DOHH2 (cell line): Measurements from ENCODE around the gene NGF.

ENCODE experiments used
- H3F3A ChIP-seq: fragments of 200-600 bp; sonication (generic), shearing (Covaris generic); 2 replicates; pipeline ENCODE4 v1.6.0; 2016; ENCODE audit warnings: antibody characterized with exemption, mild to moderate bottlenecking; ENCODE audit not compliant: control insufficient read depth, insufficient read depth
- H3K27ac ChIP-seq: fragments of 200-600 bp; sonication (generic); 2 replicates; pipeline ENCODE4 v1.5.1; 2014; ENCODE audit warnings: low read depth, mild to moderate bottlenecking, low read length, moderate library complexity
- H3K27me3 ChIP-seq: fragments of 200-600 bp; sonication (generic); 2 replicates; pipeline ENCODE4 v1.6.1; 2014; ENCODE audit warnings: mild to moderate bottlenecking, low read length, mixed read lengths; ENCODE audit not compliant: control insufficient read depth
- H3K36me3 ChIP-seq: fragments of 200-600 bp; sonication (generic); 2 replicates; pipeline ENCODE4 v1.6.1; 2014; ENCODE audit warnings: mild to moderate bottlenecking, low read length, moderate library complexity, mixed read lengths; ENCODE audit not compliant: control insufficient read depth
- H3K4me1 ChIP-seq: fragments of 200-600 bp; sonication (generic); 2 replicates; pipeline ENCODE4 v1.6.1; 2014; ENCODE audit warnings: mild to moderate bottlenecking, low read length, mixed read lengths; ENCODE audit not compliant: control insufficient read depth
- H3K4me2 ChIP-seq: fragments of 200-600 bp; sonication (generic); 2 replicates; pipeline ENCODE4 v1.6.0; 2014; ENCODE audit warnings: mild to moderate bottlenecking, low read length, moderate library complexity
- H3K4me3 ChIP-seq: fragments of 200-600 bp; sonication (generic); 2 replicates; pipeline ENCODE4 v1.5.1; 2014; ENCODE audit warnings: mild to moderate bottlenecking, low read length, mixed read lengths
- H3K79me2 ChIP-seq: fragments of 200-600 bp; sonication (generic); 2 replicates; pipeline ENCODE4 v1.6.1; 2014; ENCODE audit warnings: mild to moderate bottlenecking, low read length, mixed read lengths; ENCODE audit not compliant: control insufficient read depth
- H3K9me2 ChIP-seq: fragments of 200-600 bp; sonication (generic); replicated peaks from 2 replicates; pipeline ENCODE4 v1.6.1; 2014; ENCODE audit warnings: mild to moderate bottlenecking, low read length, mixed read lengths; ENCODE audit not compliant: control insufficient read depth
- H3K9me3 ChIP-seq: fragments of 200-600 bp; sonication (generic); 2 replicates; pipeline ENCODE4 v1.6.1; 2014; ENCODE audit warnings: antibody characterized with exemption, low read length, mixed read lengths; ENCODE audit not compliant: control insufficient read depth, insufficient read depth
- H4K20me1 ChIP-seq: fragments of 200-600 bp; sonication (generic); 2 replicates; pipeline ENCODE4 v1.6.0; 2014; ENCODE audit warnings: low read depth, mild to moderate bottlenecking, antibody characterized with exemption, low read length, moderate library complexity; ENCODE audit not compliant: control insufficient read depth, insufficient read depth
- EZH2phosphoT487 ChIP-seq: fragments of 200-600 bp; sonication (generic); IDR thresholded peaks from 2 replicates; pipeline ENCODE4 v1.6.1; 2017; ENCODE audit warnings: borderline replicate concordance, mild to moderate bottlenecking, antibody characterized with exemption, low read length, moderate library complexity, mixed read lengths
- TF ChIP-seq, protein P1 (sequence below): fragments of 200-600 bp; sonication (generic); IDR thresholded peaks from one replicate; pipeline ENCODE4 v1.5.1; 2014; ENCODE audit warnings: antibody characterized with exemption, mild to moderate bottlenecking, low read depth, low read length; ENCODE audit not compliant: poor library complexity, severe bottlenecking

NGF gene

DNA sequence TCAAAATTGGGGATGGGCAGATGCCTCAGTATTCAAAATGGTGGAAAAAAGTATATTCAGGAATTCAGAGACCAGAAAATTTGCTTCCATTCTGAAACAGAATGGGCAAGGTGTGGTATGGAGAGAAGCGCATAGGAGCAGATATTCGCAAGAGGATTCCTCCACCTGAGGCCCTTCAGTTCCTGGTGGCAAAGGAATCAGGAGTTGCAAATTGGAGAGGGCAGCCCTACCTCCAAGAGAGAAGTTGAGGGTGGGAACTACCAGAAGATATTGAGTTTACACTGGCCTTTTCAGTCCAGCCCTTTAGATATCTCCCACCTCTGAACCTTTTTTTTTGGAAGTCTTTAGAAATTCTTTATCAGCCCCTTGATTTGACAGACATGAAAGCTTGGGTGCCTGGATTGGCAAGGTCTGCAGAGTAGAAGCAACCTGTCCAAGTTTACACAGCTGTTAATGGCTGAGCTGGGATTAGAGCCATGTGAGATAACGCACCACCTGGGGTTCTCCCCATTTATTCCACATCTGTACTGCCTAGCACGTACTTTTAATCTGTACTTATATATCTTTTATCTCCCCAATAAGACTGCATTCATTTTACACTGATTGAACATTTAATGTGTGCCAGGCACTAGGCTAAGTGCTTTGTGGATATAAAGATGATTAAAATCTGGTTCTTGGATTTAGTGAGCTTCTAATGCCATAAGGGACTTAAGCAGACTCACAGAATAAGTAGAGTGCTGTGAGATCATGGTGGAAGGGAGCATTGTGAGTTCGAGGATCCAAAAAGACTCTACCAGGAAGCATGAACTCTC, 99.5 kb downstream of the NGF start:
- Histone ChIP-seq H3K4me2 (no peak overlapping the region), H3K4me1 (no peaks in the 10 kb centered on the region), H3K9me3 (no peaks in the 10 kb centered on the region), H3K27me3 (no peaks in the 10 kb centered on the region), H3K27ac (no peak overlapping the region), H3K4me3 (no peak overlapping the region), H3K9me2 (no peaks in the 10 kb centered on the region), H4K20me1 (no peaks in the 10 kb centered on the region), H3K36me3 (no peaks in the 10 kb centered on the region), H3K79me2 (no peaks in the 10 kb centered on the region), H3F3A (no peaks in the 10 kb centered on the region)
- TF ChIP-seq, protein P1, sequence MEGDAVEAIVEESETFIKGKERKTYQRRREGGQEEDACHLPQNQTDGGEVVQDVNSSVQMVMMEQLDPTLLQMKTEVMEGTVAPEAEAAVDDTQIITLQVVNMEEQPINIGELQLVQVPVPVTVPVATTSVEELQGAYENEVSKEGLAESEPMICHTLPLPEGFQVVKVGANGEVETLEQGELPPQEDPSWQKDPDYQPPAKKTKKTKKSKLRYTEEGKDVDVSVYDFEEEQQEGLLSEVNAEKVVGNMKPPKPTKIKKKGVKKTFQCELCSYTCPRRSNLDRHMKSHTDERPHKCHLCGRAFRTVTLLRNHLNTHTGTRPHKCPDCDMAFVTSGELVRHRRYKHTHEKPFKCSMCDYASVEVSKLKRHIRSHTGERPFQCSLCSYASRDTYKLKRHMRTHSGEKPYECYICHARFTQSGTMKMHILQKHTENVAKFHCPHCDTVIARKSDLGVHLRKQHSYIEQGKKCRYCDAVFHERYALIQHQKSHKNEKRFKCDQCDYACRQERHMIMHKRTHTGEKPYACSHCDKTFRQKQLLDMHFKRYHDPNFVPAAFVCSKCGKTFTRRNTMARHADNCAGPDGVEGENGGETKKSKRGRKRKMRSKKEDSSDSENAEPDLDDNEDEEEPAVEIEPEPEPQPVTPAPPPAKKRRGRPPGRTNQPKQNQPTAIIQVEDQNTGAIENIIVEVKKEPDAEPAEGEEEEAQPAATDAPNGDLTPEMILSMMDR, result no peak
- TF ChIP-seq EZH2phosphoT487, result no peak

DNA sequence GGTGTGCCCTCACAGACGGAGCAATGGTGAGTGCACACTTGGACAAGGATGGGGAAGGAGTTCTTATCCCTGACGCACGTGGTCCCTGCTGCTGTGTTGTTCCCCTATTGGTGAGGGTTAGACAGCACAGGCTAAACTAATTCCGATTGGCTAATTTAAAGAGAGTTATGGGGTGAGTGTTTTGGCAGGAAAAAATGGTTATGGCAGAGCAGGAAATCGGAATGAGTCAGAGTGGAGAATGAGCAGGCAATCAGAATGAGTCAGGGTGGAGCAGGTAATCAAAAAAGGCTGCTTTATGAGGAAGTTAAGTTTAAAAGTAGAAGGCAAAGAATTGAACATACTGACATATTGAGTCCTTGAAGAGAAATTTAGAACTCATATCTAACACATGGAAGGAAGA, 100.5 kb downstream of the NGF start:
- no peaks in the 10 kb centered on the region for H3K4me1 ChIP-seq
- H3K9me3 ChIP-seq, result no peaks in the 10 kb centered on the region
- TF ChIP-seq EZH2phosphoT487, result no peak
- TF ChIP-seq, protein P1, result no peak
- no peaks in the 10 kb centered on the region for H3K9me2 ChIP-seq
- no peak overlapping the region for H3K27ac ChIP-seq
- H3K36me3 ChIP-seq, result no peaks in the 10 kb centered on the region
- H3K4me2 ChIP-seq, result no peak overlapping the region
- H3K4me3 ChIP-seq, result no peak overlapping the region
- no peaks in the 10 kb centered on the region for H3F3A ChIP-seq
- no peaks in the 10 kb centered on the region for H3K79me2 ChIP-seq
- H4K20me1 ChIP-seq, result no peaks in the 10 kb centered on the region
- H3K27me3 ChIP-seq, result no peaks in the 10 kb centered on the region

DNA sequence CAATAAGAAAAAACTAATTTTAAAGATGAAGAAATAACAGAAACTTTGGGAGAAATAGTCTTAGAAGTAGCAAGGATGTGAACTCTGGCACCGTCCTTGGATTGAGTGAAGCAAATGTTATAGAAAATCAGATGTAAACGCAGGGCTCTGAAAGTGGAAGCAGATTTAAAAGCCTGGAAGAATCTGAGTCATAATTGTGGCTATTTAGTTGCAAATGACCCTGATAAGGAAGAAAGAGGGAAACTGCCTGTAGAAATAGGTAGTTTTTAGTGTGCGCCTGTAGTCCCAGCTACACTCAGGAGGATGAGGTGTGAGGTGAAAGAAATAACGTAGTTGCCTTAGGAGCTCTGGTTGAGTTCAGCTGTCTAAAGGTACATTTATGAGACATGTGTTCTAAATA, 101.0 kb downstream of the NGF start:
- Histone ChIP-seq H3K9me3 (no peaks in the 10 kb centered on the region), H3K4me1 (no peaks in the 10 kb centered on the region), H3K4me3 (no peak overlapping the region), H4K20me1 (no peaks in the 10 kb centered on the region), H3K9me2 (no peaks in the 10 kb centered on the region), H3K27ac (no peak overlapping the region), H3K79me2 (no peaks in the 10 kb centered on the region), H3K4me2 (no peak overlapping the region), H3F3A (no peaks in the 10 kb centered on the region), H3K36me3 (no peaks in the 10 kb centered on the region), H3K27me3 (no peaks in the 10 kb centered on the region)
- TF ChIP-seq, protein P1, result no peak
- no peak for TF ChIP-seq EZH2phosphoT487
